Progenitor cell of endocrine pancreas (in vitro differentiated cells): ENCODE data around the gene TMIGD2. TPM values are rescaled to one million over a fixed set of nuclear protein-coding genes. Genes with fewer than 3 reads are reported as not detected.

Experiments used
- DNase-seq: peaks from one replicate; pipeline ENCODE4 v3.0.0; 2021; ENCODE audit warnings: low spot score; ENCODE audit not compliant: unreplicated experiment
- H3K27ac Mint-ChIP-seq: 2 replicates; pipeline ENCODE4 v1.8.0; 2021; ENCODE audit warnings: mild to moderate bottlenecking, moderate library complexity, mixed read lengths
- H3K27me3 Mint-ChIP-seq: 2 replicates; pipeline ENCODE4 v1.8.0; 2021; ENCODE audit warnings: mixed read lengths
- H3K36me3 Mint-ChIP-seq: 2 replicates; pipeline ENCODE4 v1.8.0; 2022; ENCODE audit warnings: mixed read lengths; ENCODE audit not compliant: insufficient read depth
- H3K4me1 Mint-ChIP-seq: 2 replicates; pipeline ENCODE4 v1.8.0; 2021; ENCODE audit warnings: low read depth, mixed read lengths
- H3K4me3 Mint-ChIP-seq: 2 replicates; pipeline ENCODE4 v1.8.0; 2021; ENCODE audit warnings: low read depth, mild to moderate bottlenecking, moderate library complexity, mixed read lengths
- H3K9me3 Mint-ChIP-seq: 2 replicates; pipeline ENCODE4 v1.8.0; 2021; ENCODE audit warnings: low read depth, mixed read lengths
- total RNA-seq: library from RNA; stranded (reverse); gene quantifications from 2 replicates; pipeline ENCODE4 v1.2.1, GENCODE V29; 2021
- TF ChIP-seq, protein P1 (sequence below): fragments of 200-600 bp; sonication (generic); IDR thresholded peaks from one replicate; pipeline ENCODE4 v1.5.0; 2021; ENCODE audit warnings: antibody characterized with exemption, mild to moderate bottlenecking; ENCODE audit not compliant: unreplicated experiment

The TMIGD2 gene
- total RNA-seq, 1 donor from 2014 or later: not detected

DNA sequence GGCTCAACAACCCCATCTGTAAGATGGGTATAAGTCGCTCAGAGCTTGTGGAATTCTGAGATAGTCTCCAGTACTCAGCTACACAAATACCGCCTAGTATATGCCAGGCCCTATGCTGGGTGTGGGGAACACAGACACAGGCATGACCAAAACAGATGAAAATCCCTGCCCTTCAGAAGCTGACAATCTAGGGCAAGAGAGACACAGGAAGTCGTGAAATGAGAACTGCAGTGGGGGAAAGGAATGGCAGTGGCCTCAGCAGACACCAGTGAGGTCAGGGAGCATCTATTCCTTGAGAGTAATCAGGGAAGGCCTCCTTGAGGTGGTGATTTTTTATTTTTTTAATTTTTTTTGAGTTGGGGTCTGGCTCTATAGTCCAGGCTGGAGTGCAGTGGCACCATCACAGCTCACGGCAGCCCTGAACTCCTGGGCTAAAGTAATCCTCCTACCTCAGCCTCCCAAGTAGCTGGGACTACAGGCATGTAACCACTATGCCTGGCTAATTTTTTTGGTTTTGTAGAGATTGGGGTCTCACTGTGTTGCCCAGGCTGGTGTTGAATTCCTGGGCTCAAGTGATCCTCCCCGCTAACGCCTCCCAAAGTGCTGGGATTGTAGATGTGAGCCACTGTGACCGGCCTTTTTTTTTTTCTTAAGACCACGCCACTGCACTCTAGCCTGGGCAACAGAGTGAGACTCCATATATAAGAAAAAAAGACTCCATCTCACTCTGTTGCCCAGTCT, 3.2 kb downstream of the TMIGD2 start:
- H3K4me1 Mint-ChIP-seq: peaks cover 2% of the 10 kb centered on the region
- DNase-seq: no peak
- peaks cover 6% of the 10 kb centered on the region for H3K27me3 Mint-ChIP-seq
- no peak overlapping the region for H3K4me3 Mint-ChIP-seq
- H3K27ac Mint-ChIP-seq: no peak overlapping the region
- no peaks in the 10 kb centered on the region for H3K36me3 Mint-ChIP-seq
- no peaks in the 10 kb centered on the region for H3K9me3 Mint-ChIP-seq
- TF ChIP-seq, protein P1, sequence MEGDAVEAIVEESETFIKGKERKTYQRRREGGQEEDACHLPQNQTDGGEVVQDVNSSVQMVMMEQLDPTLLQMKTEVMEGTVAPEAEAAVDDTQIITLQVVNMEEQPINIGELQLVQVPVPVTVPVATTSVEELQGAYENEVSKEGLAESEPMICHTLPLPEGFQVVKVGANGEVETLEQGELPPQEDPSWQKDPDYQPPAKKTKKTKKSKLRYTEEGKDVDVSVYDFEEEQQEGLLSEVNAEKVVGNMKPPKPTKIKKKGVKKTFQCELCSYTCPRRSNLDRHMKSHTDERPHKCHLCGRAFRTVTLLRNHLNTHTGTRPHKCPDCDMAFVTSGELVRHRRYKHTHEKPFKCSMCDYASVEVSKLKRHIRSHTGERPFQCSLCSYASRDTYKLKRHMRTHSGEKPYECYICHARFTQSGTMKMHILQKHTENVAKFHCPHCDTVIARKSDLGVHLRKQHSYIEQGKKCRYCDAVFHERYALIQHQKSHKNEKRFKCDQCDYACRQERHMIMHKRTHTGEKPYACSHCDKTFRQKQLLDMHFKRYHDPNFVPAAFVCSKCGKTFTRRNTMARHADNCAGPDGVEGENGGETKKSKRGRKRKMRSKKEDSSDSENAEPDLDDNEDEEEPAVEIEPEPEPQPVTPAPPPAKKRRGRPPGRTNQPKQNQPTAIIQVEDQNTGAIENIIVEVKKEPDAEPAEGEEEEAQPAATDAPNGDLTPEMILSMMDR: no peak

DNA sequence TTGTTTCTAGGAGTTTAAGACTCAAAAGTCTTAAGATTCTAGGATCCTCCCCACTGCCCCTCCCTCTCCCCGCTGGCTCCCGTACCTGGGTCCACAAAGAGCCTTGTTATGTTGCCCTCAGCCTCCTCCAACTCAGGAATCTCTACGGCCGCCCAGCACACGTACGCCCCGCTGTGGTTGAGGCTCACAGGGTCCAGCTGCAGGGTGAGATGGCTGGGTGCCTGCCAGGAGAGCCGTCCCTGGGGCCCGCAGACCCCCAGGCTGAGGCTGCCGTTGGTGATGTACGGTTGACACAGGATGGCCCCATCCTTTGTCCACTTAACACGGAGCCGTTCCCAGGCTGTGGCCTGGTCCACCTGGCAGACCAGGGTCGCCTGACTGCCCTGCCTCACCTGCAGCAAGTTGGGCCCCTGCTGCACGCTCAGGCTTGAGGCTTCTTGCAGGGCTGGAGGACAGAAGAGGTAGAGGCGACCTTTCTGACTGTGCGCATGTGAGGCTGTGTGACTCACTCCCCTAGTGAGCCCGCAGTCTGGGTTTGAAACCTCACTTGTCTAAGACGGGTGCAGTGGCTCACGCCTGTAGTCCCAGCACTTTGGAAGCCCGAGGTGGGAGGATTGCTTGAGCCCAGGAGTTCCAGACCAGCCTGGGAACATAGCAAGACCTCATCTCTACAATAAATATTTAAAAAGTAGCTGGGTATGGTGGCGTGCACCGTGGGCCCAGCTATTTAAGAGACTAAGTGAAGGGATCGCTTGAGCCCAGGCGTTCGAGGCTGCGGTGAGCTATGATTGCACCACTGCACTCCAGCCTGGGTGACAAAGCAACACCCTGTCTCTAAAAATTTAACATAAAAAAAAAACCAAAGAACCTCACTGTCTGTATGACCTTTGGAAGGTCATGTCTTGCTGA, 4.0 kb downstream of the TMIGD2 start:
- H3K27ac Mint-ChIP-seq: no peak overlapping the region
- DNase-seq: no peak
- H3K9me3 Mint-ChIP-seq: no peaks in the 10 kb centered on the region
- H3K4me1 Mint-ChIP-seq: peaks cover 2% of the 10 kb centered on the region
- H3K36me3 Mint-ChIP-seq: no peaks in the 10 kb centered on the region
- TF ChIP-seq, protein P1: no peak
- H3K4me3 Mint-ChIP-seq: no peak overlapping the region
- peaks cover 6% of the 10 kb centered on the region for H3K27me3 Mint-ChIP-seq

DNA sequence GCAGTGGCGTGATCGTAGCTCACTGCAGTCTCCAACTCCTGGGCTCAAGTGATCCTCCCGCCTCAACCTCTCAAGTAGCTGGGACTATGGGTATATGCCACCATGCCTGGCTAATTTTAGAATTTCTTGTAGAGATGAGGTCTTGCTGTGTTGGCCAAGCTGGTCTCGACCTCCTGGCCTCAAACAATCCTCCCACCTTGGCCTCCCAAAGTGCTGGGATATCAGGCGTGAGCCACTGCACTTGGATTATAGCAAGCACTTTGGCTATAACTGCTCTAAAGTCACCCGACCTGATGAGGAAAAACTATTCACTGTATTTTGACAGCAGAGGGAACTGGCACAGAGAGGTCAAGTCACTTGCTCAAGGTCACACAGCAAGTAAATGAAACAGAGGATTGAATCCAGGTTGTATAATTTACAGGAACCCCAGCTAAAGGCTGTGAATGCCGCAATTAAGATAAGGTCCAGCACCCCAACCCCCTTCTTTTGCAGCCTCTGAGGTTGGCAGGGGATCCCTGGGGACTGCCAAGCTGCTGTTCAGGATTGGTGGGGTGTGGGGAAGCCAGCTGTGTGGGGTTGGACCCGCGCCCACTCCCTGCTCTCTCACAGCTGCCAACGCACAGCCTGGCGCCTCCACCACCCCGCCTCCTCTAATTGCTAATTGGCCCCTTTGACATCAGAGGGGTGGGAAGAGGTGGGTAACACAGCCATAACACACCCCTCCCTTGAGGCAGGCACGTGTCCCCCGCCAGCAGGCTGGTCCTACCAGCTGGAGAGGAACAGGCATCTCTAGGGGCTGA, 6.0 kb downstream of the TMIGD2 start:
- no peak for DNase-seq
- Mint-ChIP-seq H3K27ac (no peak overlapping the region), H3K9me3 (no peaks in the 10 kb centered on the region), H3K27me3 (peaks cover 6% of the 10 kb centered on the region), H3K36me3 (no peaks in the 10 kb centered on the region), H3K4me3 (no peak overlapping the region), H3K4me1 (no peaks in the 10 kb centered on the region)
- TF ChIP-seq, protein P1: no peak

DNA sequence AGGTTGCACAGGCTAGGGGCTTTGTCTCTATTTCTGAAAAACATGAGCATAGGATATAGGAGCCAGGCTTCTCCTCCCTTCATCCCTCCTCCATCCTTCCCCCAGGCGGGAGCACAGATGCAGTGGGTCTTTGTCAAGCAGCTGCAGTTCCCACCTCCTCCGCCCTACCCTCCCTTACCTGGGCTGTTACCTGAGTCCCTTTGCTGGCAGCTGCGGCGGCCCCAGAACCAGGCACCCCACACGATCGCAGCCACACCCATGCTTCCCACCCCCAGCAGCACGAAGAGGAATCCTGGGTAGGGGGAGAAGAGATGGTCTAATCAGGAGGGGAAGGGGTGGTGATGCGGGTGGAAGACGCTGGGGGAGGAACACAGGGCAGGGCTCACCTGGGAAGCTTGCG, 7.8 kb downstream of the TMIGD2 start:
- TF ChIP-seq, protein P1: no peak
- no peaks in the 10 kb centered on the region for H3K9me3 Mint-ChIP-seq
- no peak overlapping the region for H3K4me3 Mint-ChIP-seq
- H3K27ac Mint-ChIP-seq: no peak overlapping the region
- peaks cover 6% of the 10 kb centered on the region for H3K27me3 Mint-ChIP-seq
- H3K36me3 Mint-ChIP-seq: no peaks in the 10 kb centered on the region
- H3K4me1 Mint-ChIP-seq: no peaks in the 10 kb centered on the region
- no peak for DNase-seq

DNA sequence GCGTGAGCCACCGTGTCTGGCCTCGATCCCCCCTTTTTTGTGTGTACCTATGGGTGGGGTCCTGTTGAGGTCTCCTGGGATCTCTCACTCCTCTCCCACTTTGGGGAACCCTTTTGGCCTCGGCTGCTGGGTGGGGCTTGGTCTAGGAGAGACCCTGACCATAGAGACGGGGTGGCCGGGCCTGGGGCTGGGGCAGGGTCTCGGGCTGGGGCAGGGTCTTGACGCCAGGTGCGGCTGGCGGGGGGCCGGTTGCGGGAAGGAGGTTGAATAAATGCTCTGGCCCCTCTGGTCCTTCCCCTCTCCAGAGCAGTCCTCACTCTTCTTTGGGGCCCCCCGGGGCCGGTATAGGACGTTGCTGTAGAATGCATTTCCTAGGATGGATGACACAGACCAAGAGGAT, 9.7 kb downstream of the TMIGD2 start:
- DNase-seq: no peak
- Mint-ChIP-seq H3K4me3 (no peak overlapping the region), H3K9me3 (no peaks in the 10 kb centered on the region), H3K4me1 (no peaks in the 10 kb centered on the region), H3K27ac (no peak overlapping the region), H3K36me3 (no peaks in the 10 kb centered on the region), H3K27me3 (peaks cover 6% of the 10 kb centered on the region)
- TF ChIP-seq, protein P1: no peak
